HuH-7 (cell line): ENCODE results near the gene MAPK8IP3.

Experiments used
- DNase-seq: peaks from one replicate; pipeline ENCODE4 v3.0.0; 2011; ENCODE audit warnings: low spot score

Gene MAPK8IP3, protein sequence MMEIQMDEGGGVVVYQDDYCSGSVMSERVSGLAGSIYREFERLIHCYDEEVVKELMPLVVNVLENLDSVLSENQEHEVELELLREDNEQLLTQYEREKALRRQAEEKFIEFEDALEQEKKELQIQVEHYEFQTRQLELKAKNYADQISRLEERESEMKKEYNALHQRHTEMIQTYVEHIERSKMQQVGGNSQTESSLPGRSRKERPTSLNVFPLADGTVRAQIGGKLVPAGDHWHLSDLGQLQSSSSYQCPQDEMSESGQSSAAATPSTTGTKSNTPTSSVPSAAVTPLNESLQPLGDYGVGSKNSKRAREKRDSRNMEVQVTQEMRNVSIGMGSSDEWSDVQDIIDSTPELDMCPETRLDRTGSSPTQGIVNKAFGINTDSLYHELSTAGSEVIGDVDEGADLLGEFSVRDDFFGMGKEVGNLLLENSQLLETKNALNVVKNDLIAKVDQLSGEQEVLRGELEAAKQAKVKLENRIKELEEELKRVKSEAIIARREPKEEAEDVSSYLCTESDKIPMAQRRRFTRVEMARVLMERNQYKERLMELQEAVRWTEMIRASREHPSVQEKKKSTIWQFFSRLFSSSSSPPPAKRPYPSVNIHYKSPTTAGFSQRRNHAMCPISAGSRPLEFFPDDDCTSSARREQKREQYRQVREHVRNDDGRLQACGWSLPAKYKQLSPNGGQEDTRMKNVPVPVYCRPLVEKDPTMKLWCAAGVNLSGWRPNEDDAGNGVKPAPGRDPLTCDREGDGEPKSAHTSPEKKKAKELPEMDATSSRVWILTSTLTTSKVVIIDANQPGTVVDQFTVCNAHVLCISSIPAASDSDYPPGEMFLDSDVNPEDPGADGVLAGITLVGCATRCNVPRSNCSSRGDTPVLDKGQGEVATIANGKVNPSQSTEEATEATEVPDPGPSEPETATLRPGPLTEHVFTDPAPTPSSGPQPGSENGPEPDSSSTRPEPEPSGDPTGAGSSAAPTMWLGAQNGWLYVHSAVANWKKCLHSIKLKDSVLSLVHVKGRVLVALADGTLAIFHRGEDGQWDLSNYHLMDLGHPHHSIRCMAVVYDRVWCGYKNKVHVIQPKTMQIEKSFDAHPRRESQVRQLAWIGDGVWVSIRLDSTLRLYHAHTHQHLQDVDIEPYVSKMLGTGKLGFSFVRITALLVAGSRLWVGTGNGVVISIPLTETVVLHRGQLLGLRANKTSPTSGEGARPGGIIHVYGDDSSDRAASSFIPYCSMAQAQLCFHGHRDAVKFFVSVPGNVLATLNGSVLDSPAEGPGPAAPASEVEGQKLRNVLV (N-terminal part only)

DNA sequence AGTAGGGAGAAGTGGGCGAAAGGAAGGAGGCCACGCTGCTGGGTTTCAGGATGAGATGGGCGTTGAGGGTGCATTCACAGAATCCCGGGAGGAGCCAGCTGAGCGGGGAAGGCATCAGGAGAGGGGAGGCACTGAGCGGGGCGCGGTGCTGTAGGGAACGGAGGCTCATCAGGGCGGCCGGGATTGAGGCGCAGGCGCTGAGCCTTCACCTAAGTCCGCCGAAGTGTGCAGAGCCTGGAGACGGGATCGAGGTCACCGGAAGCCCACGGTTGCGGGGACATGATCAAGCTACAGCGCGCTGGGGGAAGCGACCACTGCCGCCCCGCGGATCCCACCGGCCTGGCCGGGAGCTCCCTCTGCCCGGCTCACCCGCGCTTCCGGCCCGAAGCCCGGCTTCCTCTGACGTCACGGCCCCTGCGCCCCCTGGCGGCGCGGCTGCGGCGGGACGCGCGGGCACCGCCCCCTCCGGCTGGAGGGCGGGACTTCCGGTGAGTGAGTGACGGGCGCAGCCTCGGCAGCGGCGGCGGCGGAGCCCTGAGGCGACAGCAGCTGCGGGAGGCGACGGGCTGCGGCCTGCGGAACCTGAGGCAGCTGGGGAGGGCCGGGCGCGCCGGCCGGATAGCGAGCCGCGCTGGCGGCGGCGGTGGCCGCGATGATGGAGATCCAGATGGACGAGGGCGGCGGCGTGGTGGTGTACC, at the start of gene MAPK8IP3:
Gene MAPK8IP3, plus strand, starts transcription at position 508 of the 698 bp plus-strand sequence. Its CDS starts 145 bp downstream, at position 653.
- DNase-seq: peak; percentile 92

DNA sequence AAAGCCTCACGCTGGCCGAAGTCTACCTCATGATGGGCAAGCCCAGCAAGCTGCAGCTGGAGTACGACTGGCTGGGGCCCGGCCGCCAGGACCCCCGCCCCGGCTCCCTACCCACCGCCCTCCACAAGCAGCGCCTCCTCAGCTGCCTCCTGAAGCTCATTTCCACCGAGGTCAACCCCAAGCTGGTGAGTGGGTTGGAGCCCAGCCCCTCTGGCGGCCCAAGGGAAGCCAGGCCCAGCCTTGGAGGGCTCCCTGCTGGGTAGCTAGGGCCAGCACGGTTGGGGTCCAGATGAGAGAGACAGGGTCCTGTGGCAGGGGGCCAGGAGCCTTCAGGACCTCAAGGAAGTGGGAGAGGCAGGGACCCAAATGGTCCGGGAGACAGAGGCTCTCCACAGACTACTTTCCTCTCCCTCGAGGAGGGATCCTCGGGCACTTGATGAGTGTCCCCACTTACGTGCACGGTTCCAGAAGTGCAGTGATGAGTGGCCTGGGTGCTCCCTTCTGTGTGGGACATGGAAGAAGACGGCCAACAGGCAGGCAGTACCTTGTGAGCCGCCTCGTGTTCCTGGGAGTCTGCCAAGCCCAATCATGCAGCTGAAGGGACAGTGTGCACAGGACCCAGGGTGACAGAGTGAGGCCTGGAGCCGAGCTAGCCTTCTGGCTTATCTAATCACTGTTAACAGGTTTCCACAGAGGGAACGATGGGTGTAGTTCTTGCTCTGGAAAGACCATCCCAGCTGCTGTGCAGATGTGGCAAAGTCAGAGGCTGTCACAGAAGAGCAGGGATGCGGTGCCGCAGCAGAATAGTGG, 49.0 kb upstream of the MAPK8IP3 start:
- DNase-seq: no peak

DNA sequence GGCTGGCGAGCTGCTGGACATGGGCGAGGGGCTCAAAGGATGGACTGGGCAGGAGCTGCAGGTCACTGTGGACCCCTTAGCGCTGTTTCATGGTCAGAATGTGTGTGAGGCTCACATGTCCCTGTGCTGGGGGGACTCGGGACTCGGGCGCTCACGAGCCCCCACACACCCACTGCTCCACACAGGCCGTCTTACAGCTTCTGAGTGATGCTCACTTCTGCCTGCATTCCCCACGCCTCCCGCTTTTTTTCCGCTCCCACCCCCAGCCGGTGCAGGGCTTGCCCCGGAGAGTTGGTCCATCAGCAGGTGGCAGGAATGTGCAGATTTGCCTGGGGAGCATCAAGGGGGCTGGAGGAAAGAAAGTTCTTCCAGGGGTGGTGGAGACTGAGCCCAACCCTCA, 48.2 kb upstream of the MAPK8IP3 start:
- no peak for DNase-seq

DNA sequence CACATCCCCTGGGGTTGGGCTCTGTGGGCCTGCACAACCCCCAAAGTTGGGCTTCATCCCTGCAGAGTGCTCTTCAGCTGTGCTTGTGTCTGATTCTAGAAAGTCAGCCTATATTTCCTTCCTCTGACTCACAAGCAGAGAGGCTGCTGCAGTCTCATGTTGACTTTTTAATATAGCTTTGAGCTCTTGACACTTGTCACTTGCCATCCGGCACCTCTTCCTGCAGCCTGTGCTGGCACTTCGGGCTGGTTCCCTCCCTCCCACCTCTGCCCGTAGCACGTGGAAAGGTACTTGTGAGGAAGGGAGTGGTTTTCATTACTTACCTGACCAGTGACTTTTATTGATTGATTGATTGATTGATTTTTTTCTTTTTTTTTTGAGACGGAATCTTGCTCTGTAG, 47.0 kb upstream of the MAPK8IP3 start:
- DNase-seq: no peak

DNA sequence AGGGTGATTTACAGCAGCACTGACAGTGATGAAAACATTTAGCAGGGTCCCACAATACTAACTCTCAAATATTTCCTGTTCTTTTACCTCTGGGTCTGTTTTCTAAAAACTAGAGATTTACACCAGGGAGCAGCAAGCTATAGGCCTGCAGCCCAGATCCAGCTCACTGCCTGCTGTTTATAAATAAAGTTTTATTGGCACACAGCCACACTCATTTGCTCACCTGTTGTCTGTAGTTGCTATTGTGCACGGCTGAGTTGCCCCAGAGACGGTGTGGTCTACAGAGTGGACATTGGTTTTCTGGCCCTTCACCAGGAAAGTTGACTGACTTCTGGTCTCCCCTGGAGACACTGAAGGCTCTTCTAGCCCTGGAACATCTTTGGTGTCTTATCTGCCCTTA, 44.2 kb upstream of the MAPK8IP3 start:
- DNase-seq: no peak

DNA sequence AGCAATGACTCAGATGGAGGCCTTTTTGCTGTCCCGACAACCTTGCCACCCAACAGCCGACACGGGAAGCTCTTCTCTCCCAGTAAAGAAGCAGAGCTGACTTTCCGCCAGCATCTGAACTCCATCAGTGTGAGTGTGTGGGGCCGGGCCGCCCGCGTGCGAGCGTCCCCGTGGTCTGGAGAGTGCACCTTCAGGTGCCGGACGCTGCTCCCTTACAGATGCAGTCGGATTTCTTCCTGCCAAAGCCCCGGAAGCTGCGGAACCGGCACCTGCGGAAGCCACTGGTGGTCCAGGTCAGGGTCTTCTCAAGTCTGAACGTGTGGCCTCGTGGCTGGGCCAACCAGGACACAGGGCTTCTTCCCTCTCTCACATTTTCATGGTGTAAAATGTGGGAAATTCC, 43.5 kb upstream of the MAPK8IP3 start:
- no peak for DNase-seq

DNA sequence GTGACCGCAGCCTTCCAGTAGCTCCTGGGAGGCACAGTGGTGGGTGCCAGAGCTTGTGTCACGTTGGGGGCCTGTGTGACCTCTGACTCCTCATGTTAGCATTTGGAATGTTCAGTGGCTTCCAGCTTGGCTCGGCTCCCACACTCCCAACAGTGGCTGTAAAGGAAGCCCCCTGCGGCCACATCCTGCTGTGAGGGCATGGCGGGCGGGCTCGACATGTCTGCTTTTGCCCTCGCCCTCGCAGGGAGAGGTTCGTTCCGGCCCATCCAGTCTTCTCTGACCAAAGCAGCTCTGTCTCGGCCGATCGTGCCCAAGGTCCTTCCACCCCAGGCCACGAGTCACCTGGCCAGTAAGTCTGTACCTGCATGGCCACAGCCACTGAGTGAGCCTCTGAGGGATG, 40.2 kb upstream of the MAPK8IP3 start:
- DNase-seq: no peak

DNA sequence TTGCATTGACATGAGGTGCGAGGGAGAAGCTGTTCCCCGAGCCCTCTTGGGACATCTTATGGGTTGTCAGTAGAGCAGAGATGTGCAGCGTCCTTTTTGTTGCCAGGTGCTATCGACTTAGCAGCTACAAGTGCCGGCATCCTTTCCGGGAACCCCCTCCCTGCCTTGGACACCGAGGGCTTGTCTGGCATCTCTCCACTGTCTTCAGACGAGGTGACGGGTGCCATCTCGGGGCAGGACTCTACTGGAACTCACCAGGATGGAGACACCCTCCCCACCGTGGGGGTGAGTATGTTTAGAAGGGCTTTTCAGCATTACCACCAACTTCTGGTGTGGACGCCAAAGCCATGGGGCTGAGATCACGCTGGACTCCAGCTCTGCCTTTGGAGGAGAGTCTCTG, 39.7 kb upstream of the MAPK8IP3 start:
- no peak for DNase-seq

DNA sequence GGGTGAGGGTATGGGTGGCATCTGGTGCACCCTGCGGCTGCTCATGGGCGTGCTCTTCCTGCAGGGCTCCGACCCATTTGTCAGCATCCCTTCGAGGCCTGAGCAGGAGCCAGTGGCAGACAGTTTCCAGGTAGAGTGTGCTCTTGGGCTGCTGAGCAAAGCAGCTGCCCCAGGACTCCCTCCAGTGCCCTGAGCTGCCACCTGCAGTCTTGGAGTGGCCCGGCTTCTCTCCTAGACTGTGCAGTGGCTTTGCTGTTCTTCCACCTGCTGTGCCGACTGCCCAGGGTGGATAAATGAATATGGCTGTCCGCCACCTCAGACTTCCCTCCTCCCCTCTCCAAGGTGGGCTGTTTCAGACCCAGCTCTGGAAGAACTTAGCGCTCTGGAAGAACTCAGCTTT, 38.7 kb upstream of the MAPK8IP3 start:
- DNase-seq: no peak

DNA sequence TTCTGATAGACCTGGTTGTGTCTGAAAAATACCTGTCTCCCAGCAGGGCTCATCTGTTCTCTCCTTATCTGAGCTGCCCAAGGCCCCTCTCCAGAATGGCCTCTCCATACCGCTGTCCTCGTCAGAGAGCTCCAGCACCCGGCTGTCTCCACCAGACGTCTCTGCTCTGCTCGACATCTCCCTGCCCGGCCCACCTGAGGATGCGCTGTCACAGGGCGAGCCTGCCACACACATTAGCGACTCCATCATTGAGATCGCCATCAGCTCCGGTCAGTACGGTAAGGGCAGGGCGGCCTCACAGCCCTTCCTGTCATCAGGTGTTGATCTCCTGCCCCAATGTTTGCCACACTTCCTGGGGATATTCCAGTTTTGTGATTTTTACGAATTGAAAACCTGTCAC, 38.1 kb upstream of the MAPK8IP3 start:
- no peak for DNase-seq

DNA sequence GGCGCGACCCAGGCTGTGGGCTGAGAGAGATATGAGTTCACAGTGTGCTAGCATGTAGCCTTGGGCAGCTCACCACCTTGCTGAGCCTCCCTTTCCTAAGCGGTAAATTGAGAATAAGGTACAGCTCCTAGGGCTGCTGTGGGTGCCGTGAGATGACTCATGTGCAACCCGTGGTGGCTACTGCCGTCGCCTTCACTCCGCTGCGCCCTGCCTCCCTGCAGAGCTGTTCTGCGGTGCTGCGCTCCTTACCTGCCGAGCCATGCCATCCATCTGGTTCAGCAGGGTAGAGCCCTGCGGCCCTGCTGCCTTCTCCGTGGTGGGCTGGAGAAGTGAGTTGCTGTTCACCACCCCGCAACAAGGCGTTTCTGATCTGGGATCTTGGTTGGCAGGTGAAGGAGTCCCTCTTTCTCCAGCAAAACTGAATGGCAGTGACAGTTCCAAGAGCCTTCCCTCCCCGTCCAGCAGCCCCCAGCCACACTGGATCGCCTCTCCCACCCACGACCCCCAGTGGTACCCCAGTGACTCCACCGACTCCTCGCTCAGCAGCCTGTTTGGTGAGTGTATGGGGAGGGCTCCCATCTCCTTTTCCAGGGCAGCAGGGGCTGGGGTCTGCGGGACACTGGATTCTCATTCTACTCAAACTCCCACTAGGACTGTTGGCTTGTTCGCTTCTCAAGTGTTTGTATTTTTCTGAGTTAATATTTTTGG, 37.2 kb upstream of the MAPK8IP3 start:
- no peak for DNase-seq

DNA sequence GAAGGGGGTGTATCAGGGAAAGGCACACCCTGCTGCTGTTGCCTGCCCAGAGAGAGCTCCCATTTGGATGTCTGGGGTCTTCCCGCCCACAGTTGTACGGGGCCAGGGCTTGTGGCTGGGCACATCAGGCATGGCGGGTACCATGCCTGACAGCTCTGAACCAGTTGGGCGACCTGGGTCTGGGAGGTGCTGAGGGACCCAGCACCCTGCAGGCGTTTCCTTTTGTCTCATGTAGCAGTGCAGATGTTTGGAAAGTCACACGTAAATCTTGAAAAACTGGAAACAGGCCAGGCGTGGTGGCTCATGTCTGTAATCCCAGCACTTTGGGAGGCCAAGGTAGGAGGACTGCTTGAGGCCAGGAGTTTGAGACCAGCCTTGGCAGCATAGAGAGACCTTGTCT, 36.3 kb upstream of the MAPK8IP3 start:
- no peak for DNase-seq

DNA sequence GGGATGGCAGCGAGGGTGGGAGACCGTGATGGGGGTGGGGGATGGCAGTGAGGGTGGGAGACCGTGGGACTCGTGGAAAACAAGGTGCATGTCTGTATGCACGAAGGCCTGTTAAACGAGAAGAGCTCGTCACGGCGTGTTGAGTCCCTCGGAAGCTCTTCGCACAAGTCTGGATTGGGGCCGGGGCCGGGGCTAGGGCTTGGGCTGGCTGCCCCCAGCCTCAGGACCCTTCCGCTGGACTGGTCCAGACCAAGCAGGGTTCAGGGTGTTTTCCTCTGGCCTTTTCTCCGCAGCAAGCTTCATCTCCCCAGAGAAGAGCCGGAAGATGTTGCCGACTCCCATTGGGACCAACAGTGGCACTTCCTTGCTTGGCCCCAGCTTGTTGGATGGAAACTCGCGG, 35.6 kb upstream of the MAPK8IP3 start:
- no peak for DNase-seq

DNA sequence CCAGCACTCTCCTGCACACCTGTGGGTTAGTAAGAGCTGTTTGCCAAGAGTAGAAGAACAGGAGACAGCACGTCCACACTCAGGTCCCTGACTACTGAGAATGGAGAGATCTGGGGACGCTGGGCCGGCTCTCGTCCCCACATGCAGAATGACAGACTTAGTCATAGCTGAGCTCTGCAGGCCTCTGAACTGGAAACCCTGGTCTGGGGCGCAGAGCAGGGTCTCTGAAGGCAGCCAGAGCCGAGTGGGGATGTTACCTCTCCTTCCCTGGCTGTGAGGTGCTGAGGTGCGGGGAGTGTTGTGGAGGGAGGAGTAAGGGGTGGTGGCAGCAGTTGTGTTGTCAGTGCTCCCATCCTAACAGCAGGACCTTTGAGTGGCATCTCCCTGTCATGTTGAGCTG, 35.1 kb upstream of the MAPK8IP3 start:
- DNase-seq: no peak

DNA sequence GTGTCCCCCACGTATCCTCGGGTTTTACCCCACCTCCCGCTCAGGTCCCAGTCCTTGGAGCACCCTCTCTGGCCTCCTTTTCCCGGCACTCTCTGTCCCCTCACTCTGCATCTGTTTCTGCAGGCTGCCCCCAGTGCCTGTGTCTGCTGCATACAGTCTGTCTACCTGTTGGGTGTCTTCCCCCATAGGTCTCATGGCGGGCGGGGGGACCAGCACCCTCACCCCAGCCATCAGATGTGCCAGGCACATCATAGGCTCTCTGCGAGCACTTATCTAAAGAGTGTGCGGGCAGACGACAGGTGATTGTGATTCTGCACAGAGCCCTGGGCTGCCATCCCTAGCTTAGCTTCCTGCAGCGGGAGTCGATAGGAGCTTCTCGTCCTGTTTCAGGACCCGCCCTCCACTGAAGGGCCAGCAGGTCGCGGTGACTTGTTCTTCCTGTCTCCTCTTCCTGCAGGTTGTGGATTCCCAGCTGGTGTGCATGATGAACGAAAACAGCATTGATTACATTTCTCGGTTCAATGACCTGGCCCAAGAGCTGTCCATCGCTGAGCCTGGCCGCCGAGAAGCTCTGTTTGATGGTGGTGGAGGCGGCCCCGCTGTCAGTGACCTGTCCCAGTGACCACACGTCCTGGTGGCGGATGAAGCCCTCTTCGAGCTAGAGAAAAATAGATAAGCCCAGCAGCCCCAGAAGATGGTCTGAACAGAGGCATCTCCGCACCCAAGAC, 32.4 kb upstream of the MAPK8IP3 start:
- no peak for DNase-seq

DNA sequence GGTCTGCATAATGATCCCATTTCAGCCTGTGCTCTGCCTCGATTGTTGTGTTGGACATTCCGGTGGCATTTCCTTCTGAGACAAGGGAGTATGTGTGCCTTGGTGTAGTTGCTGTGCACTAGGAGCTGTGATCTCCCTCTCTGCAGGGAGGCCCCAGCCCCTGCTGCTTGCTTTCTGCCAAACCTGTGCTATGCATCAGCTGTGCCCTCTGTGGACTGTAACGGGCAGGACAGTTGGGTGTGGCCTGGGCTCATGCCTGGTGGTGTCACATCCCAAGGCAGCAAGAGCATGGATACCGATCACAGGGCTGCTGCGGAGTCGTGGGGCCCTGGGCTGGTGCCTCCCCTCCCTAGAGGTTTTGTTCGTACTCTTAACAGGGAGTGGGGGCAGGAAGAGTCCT, 31.7 kb upstream of the MAPK8IP3 start:
- DNase-seq: no peak

DNA sequence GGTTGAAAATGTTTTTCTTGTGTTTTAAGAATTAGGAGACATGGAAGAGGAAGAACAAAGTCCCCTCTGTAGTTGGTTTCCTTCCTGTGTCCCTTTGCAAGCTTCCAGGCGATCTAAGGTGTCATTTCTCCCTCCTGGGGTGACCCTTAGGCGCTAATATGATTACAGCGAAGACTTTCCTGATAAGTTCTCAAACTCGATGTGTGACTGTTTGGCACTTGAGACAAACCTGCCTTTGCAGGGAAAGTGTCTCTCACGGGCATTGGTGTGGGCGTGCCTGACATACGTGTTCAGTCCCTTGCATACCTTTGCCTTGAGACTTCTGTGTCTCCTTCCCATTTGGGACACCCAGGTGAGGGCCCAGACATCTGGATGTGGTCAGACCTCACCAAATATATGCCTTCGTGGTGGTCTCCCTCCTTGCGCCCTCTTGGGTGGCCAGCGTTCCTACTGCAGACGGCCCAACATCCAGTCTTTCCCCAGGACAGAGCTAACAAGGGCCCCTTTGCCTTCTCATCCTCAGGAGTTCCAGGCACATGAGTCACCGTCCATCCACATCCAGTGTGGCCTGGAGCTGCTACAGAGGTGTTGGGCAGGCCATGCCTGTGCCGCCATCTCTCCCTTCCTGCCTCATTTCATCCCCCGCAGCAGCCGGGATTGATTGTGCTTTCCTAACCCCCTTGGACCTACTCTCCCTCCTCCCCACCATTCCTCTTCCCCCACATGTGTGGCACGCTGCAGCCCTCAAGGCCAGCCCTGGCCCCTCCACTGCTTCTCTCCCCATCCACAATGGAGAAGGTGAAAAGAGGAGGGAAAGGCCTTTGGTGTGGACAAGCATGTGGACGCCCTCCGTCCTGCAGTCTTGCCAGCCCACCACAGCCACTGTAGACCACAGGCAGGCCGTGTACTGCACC, 31.0 kb upstream of the MAPK8IP3 start:
- no peak for DNase-seq

DNA sequence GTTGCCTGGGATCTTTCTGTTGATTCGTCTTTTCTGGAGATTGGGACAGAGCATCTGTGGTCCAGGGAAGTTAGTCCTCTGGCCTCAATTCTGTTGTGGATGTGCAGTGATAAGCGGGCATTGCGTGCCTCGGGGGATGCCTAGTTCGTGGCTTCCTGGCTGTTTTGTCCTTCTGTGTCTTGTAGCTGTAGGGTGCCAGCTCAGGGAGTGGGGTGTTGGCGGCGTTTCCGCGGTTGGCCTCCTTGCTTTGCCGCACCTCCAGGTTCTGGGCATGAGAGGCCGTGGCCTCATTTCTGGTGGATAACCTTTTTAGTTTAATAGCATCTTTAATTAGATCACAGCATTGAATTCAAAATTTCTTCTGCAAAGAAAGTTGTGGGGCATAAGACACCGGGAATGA, 29.3 kb upstream of the MAPK8IP3 start:
- no peak for DNase-seq

DNA sequence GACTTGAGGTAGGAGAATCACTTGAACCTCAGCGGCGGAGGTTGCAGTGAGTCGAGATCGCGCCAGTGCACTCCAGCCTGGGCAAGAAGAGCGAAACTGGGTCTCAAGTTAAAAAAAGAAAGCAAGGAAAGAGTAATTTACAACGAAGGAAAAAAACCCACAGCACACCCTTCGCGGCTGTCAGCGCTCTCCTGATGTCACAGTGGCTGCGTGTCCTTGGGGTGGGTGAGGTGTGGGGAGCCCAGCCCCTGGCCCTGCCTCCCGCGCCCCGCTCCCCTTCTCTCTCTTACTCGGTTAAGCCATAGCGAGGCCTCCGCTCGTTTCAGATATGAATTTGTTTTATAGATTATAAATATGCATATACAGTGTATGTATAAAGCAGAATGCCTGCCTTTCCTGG, 28.7 kb upstream of the MAPK8IP3 start:
- DNase-seq: no peak
